Measurements from ENCODE around the gene DTX4. TPM values are rescaled to one million over a fixed set of nuclear protein-coding genes. Genes with fewer than 3 reads are reported as not detected.

The DTX4 gene
- total RNA-seq, 2 experiments from 2014 or later = 0.93 to 1.0 TPM

DNA sequence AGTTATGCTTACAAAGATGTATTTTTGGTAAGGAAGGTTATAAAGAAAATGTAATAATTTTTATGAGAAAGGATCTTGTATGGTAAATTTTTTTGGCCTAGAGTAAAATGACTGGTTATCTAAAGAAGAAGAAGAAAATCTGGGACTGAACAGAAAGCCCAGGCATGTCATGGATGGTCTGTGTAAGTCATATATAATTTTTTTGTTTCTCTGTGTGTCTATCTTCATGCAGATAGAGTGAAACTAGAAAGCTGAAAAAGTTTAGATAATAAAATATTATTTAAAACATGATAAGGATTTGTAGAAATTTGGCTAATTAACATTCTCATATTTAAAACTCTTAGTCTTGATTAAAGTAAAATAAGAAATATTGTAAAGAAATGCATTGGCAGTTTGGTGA, 68.4 kb downstream of the DTX4 start:
- H3K36me3 Mint-ChIP-seq (ENCODE audit: low read depth) = no peaks in the 10 kb centered on the region
- TF ChIP-seq CTCF (IDR thresholded peaks at IDR 0.05) = no peak
- ATAC-seq (ENCODE audit: poor library complexity) (no peak), DNase-seq (no peak)
- CTCF ChIA-PET = no interaction called here
- POLR2A ChIA-PET = no interaction called here
- no peaks in the 10 kb centered on the region for H3K4me1 Mint-ChIP-seq (ENCODE audit: low read depth)
- Histone ChIP-seq H3K4me1 (ENCODE audit: insufficient read depth, low read length) (no peaks in the 10 kb centered on the region), H3K36me3 (ENCODE audit: insufficient read depth, low read length) (no peaks in the 10 kb centered on the region), H3K4me3 (ENCODE audit: low read length) (no peak overlapping the region), H3K27ac (ENCODE audit: low read depth in 1 of 2, low read length in 2 of 2) (no peak overlapping the region), H3K27me3 (ENCODE audit: control insufficient read depth in 1 of 2, insufficient read depth in 2 of 2, low read length in 2 of 2) (no peaks in the 10 kb centered on the region), H3K9me3 (ENCODE audit: control insufficient read depth in 1 of 2, insufficient read depth in 1 of 2, low read length in 2 of 2) (peaks cover 0 to 7% of the 10 kb centered on the region in 2 experiments)
- intact Hi-C loops (cut with DNase I, micrococcal nuclease) = no loop called here
- H3K4me3 Mint-ChIP-seq = no peak overlapping the region
- H3K27me3 Mint-ChIP-seq = no peaks in the 10 kb centered on the region
- H3K27ac Mint-ChIP-seq = no peak overlapping the region
- peaks cover 3% of the 10 kb centered on the region for H3K9me3 Mint-ChIP-seq

GRCh38 chr11:59243633-59244032, 71.7 kb downstream of the DTX4 start:
- Histone ChIP-seq H3K4me1 (ENCODE audit: insufficient read depth, low read length) (peaks cover 8% of the 10 kb centered on the region), H3K27me3 (ENCODE audit: control insufficient read depth in 1 of 2, insufficient read depth in 2 of 2, low read length in 2 of 2) (no peaks in the 10 kb centered on the region), H3K36me3 (ENCODE audit: insufficient read depth, low read length) (no peaks in the 10 kb centered on the region), H3K4me3 (ENCODE audit: low read length) (no peak overlapping the region), H3K27ac (ENCODE audit: low read depth in 1 of 2, low read length in 2 of 2) (no peak overlapping the region), H3K9me3 (ENCODE audit: control insufficient read depth in 1 of 2, insufficient read depth in 1 of 2, low read length in 2 of 2) (no peaks in the 10 kb centered on the region)
- POLR2A ChIA-PET = no interaction called here
- no peak for ATAC-seq (ENCODE audit: poor library complexity)
- H3K9me3 Mint-ChIP-seq = no peaks in the 10 kb centered on the region
- H3K27ac Mint-ChIP-seq = no peak overlapping the region
- no peak for TF ChIP-seq CTCF (IDR thresholded peaks at IDR 0.05)
- H3K4me1 Mint-ChIP-seq (ENCODE audit: low read depth) = peaks cover 23% of the 10 kb centered on the region
- no peaks in the 10 kb centered on the region for H3K27me3 Mint-ChIP-seq
- no peak for DNase-seq
- intact Hi-C loops (cut with DNase I, micrococcal nuclease) = no loop called here
- H3K36me3 Mint-ChIP-seq (ENCODE audit: low read depth) = no peaks in the 10 kb centered on the region
- CTCF ChIA-PET = no interaction called here
- no peak overlapping the region for H3K4me3 Mint-ChIP-seq

GRCh38 chr11:59247531-59248227, 75.7 kb downstream of the DTX4 start:
- H3K9me3 Mint-ChIP-seq = no peaks in the 10 kb centered on the region
- no peaks in the 10 kb centered on the region for H3K36me3 Mint-ChIP-seq (ENCODE audit: low read depth)
- POLR2A ChIA-PET = interaction anchor here (0.7 to 1.3 kb wide), 2 partner anchors 30 to 37 kb away, joined by 3 read pairs; no protein-coding TSS in a partner anchor
- intact Hi-C loops (cut with DNase I, micrococcal nuclease) = no loop called here
- peak overlapping the region; percentile 47 for H3K4me3 Mint-ChIP-seq
- no peak overlapping the region for H3K4me3 ChIP-seq (ENCODE audit: low read length)
- CTCF ChIA-PET = no interaction called here
- H3K4me1 ChIP-seq (ENCODE audit: insufficient read depth, low read length) = peaks cover 8% of the 10 kb centered on the region
- no peak for TF ChIP-seq CTCF (IDR thresholded peaks at IDR 0.05)
- H3K36me3 ChIP-seq (ENCODE audit: insufficient read depth, low read length) = no peaks in the 10 kb centered on the region
- no peak overlapping the region for H3K27ac ChIP-seq (ENCODE audit: low read depth in 1 of 2, low read length in 2 of 2)
- ATAC-seq (ENCODE audit: poor library complexity) (peak; percentile 70), DNase-seq (peak in 3 of 14 experiments; percentile 44 to 76 (median 48))
- H3K4me1 Mint-ChIP-seq (ENCODE audit: low read depth) = peaks cover 43% of the 10 kb centered on the region
- peak overlapping the region; percentile 22 for H3K27ac Mint-ChIP-seq
- H3K9me3 ChIP-seq (ENCODE audit: control insufficient read depth in 1 of 2, insufficient read depth in 1 of 2, low read length in 2 of 2) = no peaks in the 10 kb centered on the region
- no peaks in the 10 kb centered on the region for H3K27me3 Mint-ChIP-seq
- H3K27me3 ChIP-seq (ENCODE audit: control insufficient read depth in 1 of 2, insufficient read depth in 2 of 2, low read length in 2 of 2) = no peaks in the 10 kb centered on the region
